Common myeloid progenitor, CD34-positive (primary cell): ENCODE measurements around the gene WDPCP.

Experiments used
- CTCF ChIA-PET: fragments of 350-600 bp; sonication (Branson Sonifier 250); formaldehyde crosslinking; loops from one replicate; lab custom pipeline; 2021; ENCODE audit warnings: antibody characterized with exemption; lab: Charles Lee
- POLR2A ChIA-PET: fragments of 350-600 bp; sonication (Branson Sonifier 250); formaldehyde crosslinking; loops from one replicate; lab custom pipeline; 2021; ENCODE audit warnings: antibody characterized with exemption; lab: Charles Lee
- DNase-seq, 3 donors: peaks; one replicate each; pipeline versions ENCODE4 v3.0.0 to v3.0.0-alpha.2; 2013
- H3K27ac ChIP-seq, 2 experiments: 1 replicate in 1 of 2; 2 replicates in 1 of 2; pipeline ENCODE4 v1.7.0; 2013; ENCODE audit warnings: inconsistent platforms in 2 of 2, low read length in 2 of 2, mild to moderate bottlenecking in 2 of 2, low read depth in 1 of 2, moderate library complexity in 1 of 2; ENCODE audit not compliant: severe bottlenecking in 2 of 2, insufficient read depth in 1 of 2, poor library complexity in 1 of 2
- H3K27me3 ChIP-seq, 5 experiments: replicated peaks in 2 of 5; 1 replicate in 3 of 5; 2 replicates in 2 of 5; pipeline versions ENCODE4 v1.6.1 to v1.7.0; 2013; ENCODE audit warnings: low read length in 4 of 5, mild to moderate bottlenecking in 2 of 5, moderate library complexity in 2 of 5, inconsistent platforms in 1 of 5; ENCODE audit not compliant: insufficient read depth in 5 of 5, control insufficient read depth in 4 of 5
- H3K36me3 ChIP-seq, 4 experiments: 1 replicate in 2 of 4; 2 replicates in 2 of 4; pipeline versions ENCODE4 v1.6.1 to v1.7.0; 2013; ENCODE audit warnings: low read length in 3 of 4, control low read depth in 1 of 4, mild to moderate bottlenecking in 1 of 4; ENCODE audit not compliant: control insufficient read depth in 4 of 4, insufficient read depth in 4 of 4
- H3K4me1 ChIP-seq, 4 experiments: 1 replicate in 3 of 4; 2 replicates in 1 of 4; pipeline versions ENCODE4 v1.6.1 to v1.7.1; 2013; ENCODE audit warnings: low read length in 3 of 4, mild to moderate bottlenecking in 3 of 4, control low read depth in 1 of 4, inconsistent platforms in 1 of 4, moderate library complexity in 1 of 4; ENCODE audit not compliant: control insufficient read depth in 4 of 4, insufficient read depth in 4 of 4; ENCODE audit errors: control extremely low read depth in 1 of 4
- H3K4me3 ChIP-seq, 7 experiments: 1 replicate in 4 of 7; 2 replicates in 3 of 7; pipeline versions ENCODE4 v1.5.1 to v1.7.0; 2013; ENCODE audit warnings: mild to moderate bottlenecking in 7 of 7, low read length in 6 of 7, moderate library complexity in 6 of 7, inconsistent platforms in 2 of 7, low read depth in 2 of 7, control low read depth in 1 of 7; ENCODE audit not compliant: insufficient read depth in 4 of 7, control insufficient read depth in 1 of 7; ENCODE audit errors: extremely low read depth in 1 of 7
- H3K9me3 ChIP-seq, 5 experiments: 1 replicate in 4 of 5; 2 replicates in 1 of 5; pipeline versions ENCODE4 v1.6.1 to v1.7.1; 2013; ENCODE audit warnings: low read length in 4 of 5, mild to moderate bottlenecking in 2 of 5, inconsistent platforms in 1 of 5, low read depth in 1 of 5, moderate library complexity in 1 of 5; ENCODE audit not compliant: control insufficient read depth in 4 of 5, insufficient read depth in 2 of 5; ENCODE audit errors: control extremely low read depth in 1 of 5
- WGBS: methylation state at CpG from one replicate; pipeline ENCODE4 v1.1.5; 2013; ENCODE audit not compliant: insufficient coverage; 5-methylcytosine and 5-hydroxymethylcytosine counted together

WDPCP gene

DNA sequence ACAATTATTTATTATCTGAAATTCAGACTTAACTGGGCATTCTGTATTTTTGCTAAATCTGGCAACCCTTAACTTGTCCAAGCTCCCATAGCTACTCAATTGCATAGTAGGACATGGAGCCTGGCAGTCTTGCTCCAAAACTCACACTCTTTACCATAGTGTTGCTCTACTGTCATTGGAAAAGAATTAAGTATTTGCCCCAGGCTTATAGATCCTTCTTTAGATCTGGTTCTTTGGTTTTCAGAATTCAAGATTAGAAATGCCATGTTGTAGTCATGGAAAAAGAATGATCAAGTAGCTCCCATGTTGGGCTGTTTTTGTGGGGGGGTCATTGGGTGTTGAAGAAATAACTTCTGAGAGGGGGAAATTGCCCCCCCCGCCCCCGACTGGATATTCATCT lies 240.9 kb downstream of the WDPCP start:
- peaks cover 0 to 5% (median 2%) of the 10 kb centered on the region in 4 experiments for H3K36me3 ChIP-seq
- H3K4me1 ChIP-seq = no peaks in the 10 kb centered on the region
- no peak for DNase-seq
- H3K27me3 ChIP-seq = no peaks in the 10 kb centered on the region
- H3K9me3 ChIP-seq = peaks cover 5 to 31% (median 12%) of the 10 kb centered on the region in 5 experiments
- no peak overlapping the region for H3K4me3 ChIP-seq
- WGBS = no CpG with 5 or more reads among the region's 2 CpGs
- no peak overlapping the region for H3K27ac ChIP-seq
- ChIA-PET CTCF (interaction anchor here (1.5 kb wide), 1 partner anchor 8 kb away, joined by 3 read pairs; no protein-coding TSS in a partner anchor), POLR2A (interaction anchor here (0.6 kb wide), 1 partner anchor 108 kb away, joined by 3 read pairs; no protein-coding TSS in a partner anchor)

DNA sequence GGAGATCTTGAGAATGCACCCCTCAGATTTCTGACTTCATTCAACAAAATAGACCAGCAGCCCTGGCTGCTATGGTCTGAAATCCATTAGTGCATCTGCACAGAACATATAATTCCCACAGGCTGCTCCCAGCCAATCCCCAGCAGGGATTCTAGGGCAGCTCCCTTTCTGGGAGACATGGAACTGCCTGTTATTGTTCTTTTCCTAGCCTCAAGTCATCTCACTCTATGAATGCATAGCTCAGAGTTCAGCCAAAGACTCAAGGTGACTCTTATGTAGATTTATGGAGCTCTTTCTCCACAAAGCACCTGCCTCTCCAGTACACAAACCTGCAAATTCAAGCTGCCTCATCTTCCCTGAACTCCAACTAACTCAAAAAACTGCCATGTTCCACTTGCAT lies 241.9 kb downstream of the WDPCP start:
- POLR2A ChIA-PET = interaction anchor here (0.6 kb wide), 1 partner anchor 22 kb away, joined by 3 read pairs; no protein-coding TSS in a partner anchor
- Histone ChIP-seq H3K36me3 (peaks cover 0 to 4% (median 2%) of the 10 kb centered on the region in 4 experiments), H3K9me3 (peaks cover 5 to 36% (median 12%) of the 10 kb centered on the region in 5 experiments), H3K4me3 (no peak overlapping the region), H3K4me1 (no peaks in the 10 kb centered on the region), H3K27me3 (no peaks in the 10 kb centered on the region), H3K27ac (no peak overlapping the region)
- no peak for DNase-seq
- CTCF ChIA-PET = interaction anchor here (0.7 to 1.5 kb wide), 2 partner anchors 9 to 72 kb away, joined by 3 read pairs; no protein-coding TSS in a partner anchor

- Histone ChIP-seq H3K27ac (no peak overlapping the region), H3K27me3 (no peaks in the 10 kb centered on the region), H3K9me3 (peaks cover 5 to 35% (median 12%) of the 10 kb centered on the region in 5 experiments), H3K36me3 (peaks cover 0 to 4% (median 2%) of the 10 kb centered on the region in 4 experiments), H3K4me1 (no peaks in the 10 kb centered on the region), H3K4me3 (no peak overlapping the region)
- WGBS = no CpG with 5 or more reads among the region's 1 CpG
- no peak for DNase-seq
- ChIA-PET CTCF (no interaction called here), POLR2A (no interaction called here)
Observed at GRCh38 chr2:63345285-63345633, 243.0 kb downstream of the WDPCP start.

- H3K27me3 ChIP-seq = no peaks in the 10 kb centered on the region
- CTCF ChIA-PET = no interaction called here
- DNase-seq = no peak
Observed at GRCh38 chr2:63344575-63345284, 243.5 kb downstream of the WDPCP start.

GRCh38 chr2:63343397-63344109 lies 244.7 kb downstream of the WDPCP start:
- no CpG with 5 or more reads among the region's 1 CpG for WGBS
- Histone ChIP-seq H3K27ac (no peak overlapping the region), H3K4me1 (no peaks in the 10 kb centered on the region), H3K9me3 (peaks cover 5 to 35% (median 12%) of the 10 kb centered on the region in 5 experiments), H3K4me3 (no peak overlapping the region), H3K36me3 (peaks cover 0 to 4% (median 2%) of the 10 kb centered on the region in 4 experiments), H3K27me3 (no peaks in the 10 kb centered on the region)
- CTCF ChIA-PET = no interaction called here
- DNase-seq = no peak
- POLR2A ChIA-PET = no interaction called here

More at GRCh38 chr2:63344575-63345284, 243.5 kb downstream of the WDPCP start:
- POLR2A ChIA-PET = no interaction called here
- WGBS = 100% methylated on average over 1 of the region's 2 CpGs
- Histone ChIP-seq H3K4me1 (no peaks in the 10 kb centered on the region), H3K36me3 (peaks cover 0 to 4% (median 2%) of the 10 kb centered on the region in 4 experiments), H3K27ac (no peak overlapping the region), H3K9me3 (peaks cover 5 to 35% (median 12%) of the 10 kb centered on the region in 5 experiments), H3K4me3 (no peak overlapping the region)

DNA sequence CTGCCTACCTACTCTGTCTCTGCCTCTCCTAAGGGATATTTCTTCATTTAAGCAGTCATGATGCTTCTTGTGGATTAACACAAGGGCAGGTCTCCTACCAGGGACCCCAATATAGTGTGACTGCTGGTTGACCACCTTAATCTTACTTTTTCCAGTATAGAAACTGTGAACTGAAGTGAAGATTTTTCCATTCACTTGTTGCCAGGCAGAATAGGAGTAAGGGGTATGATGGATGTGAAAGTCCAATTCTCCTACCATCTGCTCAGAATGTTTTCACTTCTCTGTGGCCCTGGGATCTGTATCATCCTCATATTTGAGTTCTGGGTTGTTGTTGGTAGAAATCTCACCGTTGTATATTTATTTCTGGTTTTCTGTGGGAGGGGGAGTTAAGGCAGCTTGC lies 247.8 kb downstream of the WDPCP start:
- H3K27ac ChIP-seq = no peak overlapping the region
- no peak for DNase-seq
- ChIA-PET POLR2A (no interaction called here), CTCF (no interaction called here)
- no CpG with 5 or more reads among the region's 1 CpG for WGBS
- H3K9me3 ChIP-seq = peaks cover 5 to 37% (median 12%) of the 10 kb centered on the region in 5 experiments
- H3K27me3 ChIP-seq = no peaks in the 10 kb centered on the region
- H3K4me3 ChIP-seq = no peak overlapping the region
- peaks cover 0 to 4% (median 0%) of the 10 kb centered on the region in 4 experiments for H3K36me3 ChIP-seq
- H3K4me1 ChIP-seq = no peaks in the 10 kb centered on the region

DNA sequence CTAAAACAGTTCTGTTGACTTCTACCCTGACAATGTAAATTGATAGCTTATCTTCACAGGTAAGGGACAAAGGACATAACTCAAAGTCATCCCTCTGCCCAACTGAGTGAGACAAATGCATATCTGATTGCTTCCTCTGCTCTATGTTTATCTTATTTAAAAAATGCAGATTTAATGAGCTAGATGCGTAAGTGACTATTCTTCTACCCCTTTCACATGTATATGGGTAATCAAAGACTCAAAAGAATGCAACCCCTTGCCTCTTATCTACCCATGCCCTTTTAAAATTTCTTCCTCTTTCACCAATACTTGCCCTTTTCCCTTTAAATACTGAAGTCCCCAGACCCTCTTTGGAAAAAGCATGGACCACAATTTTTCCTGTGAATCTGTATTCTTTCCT lies 253.4 kb downstream of the WDPCP start:
- Histone ChIP-seq H3K9me3 (peaks cover 0 to 5% (median 0%) of the 10 kb centered on the region in 5 experiments), H3K36me3 (no peaks in the 10 kb centered on the region), H3K4me3 (no peak overlapping the region), H3K27ac (no peak overlapping the region), H3K27me3 (no peaks in the 10 kb centered on the region), H3K4me1 (no peaks in the 10 kb centered on the region)
- ChIA-PET CTCF (no interaction called here), POLR2A (no interaction called here)
- DNase-seq = no peak
- WGBS = no CpG with 5 or more reads among the region's 1 CpG
